Stimulated activated effector memory CD8-positive, alpha-beta T cell treated with anti-CD3 and anti-CD28 coated beads, Interleukin-12 subunit alpha, Interleukin-12 subunit beta, amount 100 ng/mL, for 72 hours (primary cell): ENCODE data around the gene LUC7L.
A peak's percentile ranks its signal among the peaks of the same experiment; 100 is the strongest.
"Not testable (repeated sequence)": the region's sequence is repeated elsewhere in the genome, so short reads cannot be mapped to it uniquely, and the experiment has no call there.

Experiments
- ATAC-seq: fragments of 150-1000 bp; cut with Tn5 transposase; 2 replicates; pipeline ENCODE4 v1.10.0; 2021
- DNase-seq, 2 donors: peaks; one replicate each; pipeline ENCODE4 v3.0.0; 2021 to 2022; ENCODE audit warnings: low spot score in 2 of 2
- H3K27ac Mint-ChIP-seq: one replicate; pipeline ENCODE4 v1.8.0; 2022; ENCODE audit warnings: mild to moderate bottlenecking, mixed read lengths
- H3K36me3 Mint-ChIP-seq: one replicate; pipeline ENCODE4 v1.8.0; 2022; ENCODE audit warnings: mild to moderate bottlenecking, mixed read lengths
- H3K4me1 Mint-ChIP-seq: one replicate; pipeline ENCODE4 v1.8.0; 2022; ENCODE audit warnings: mixed read lengths
- H3K4me3 Mint-ChIP-seq: one replicate; pipeline ENCODE4 v1.8.0; 2022; ENCODE audit warnings: mild to moderate bottlenecking, mixed read lengths
- H3K9me3 Mint-ChIP-seq: one replicate; pipeline ENCODE4 v1.8.0; 2022; ENCODE audit warnings: mixed read lengths

Gene LUC7L, protein sequence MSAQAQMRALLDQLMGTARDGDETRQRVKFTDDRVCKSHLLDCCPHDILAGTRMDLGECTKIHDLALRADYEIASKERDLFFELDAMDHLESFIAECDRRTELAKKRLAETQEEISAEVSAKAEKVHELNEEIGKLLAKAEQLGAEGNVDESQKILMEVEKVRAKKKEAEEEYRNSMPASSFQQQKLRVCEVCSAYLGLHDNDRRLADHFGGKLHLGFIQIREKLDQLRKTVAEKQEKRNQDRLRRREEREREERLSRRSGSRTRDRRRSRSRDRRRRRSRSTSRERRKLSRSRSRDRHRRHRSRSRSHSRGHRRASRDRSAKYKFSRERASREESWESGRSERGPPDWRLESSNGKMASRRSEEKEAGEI

GRCh38 chr16:228852-229730 lies at the start of gene LUC7L:
LUC7L (minus strand) TSS chr16:229449; CDS start chr16:229339, 110 bp downstream.
- DNase-seq (peak; percentile 84 to 96), ATAC-seq (peak; percentile 96)
- Mint-ChIP-seq H3K36me3 (peaks cover 48% of the 10 kb centered on the region), H3K9me3 (no peaks in the 10 kb centered on the region), H3K4me3 (peak within 1 kb of the TSS; percentile 80), H3K27ac (peak within 1 kb of the TSS; percentile 86), H3K4me1 (peaks cover 15% of the 10 kb centered on the region)

DNA sequence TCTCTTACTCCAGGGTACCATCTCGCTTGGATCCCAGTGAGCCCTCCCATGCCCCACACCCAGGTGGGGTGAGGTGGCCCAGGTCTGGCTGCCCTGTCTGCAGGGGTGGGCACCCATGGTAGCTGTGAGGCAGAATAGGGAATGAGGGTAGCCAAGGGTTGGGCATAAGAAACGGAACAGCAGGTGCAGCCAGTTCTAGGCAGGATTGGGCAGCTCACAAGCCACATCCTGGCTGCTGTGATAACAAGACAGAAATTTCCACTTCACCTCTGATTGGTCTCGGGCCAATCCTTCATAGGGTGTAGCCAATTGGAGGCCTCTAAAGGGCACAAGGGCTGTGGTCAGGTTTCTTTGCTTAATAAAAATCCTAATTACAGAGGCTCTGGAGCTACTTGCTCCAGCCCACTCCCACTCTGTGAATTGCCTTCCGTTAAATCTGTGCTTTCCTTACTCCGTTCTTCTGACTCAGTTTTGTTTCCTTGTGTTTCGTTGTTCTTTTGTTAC lies 49.7 kb upstream of the LUC7L start:
- ATAC-seq, result peak; percentile 62
- Mint-ChIP-seq H3K36me3 (no peaks in the 10 kb centered on the region), H3K9me3 (no peaks in the 10 kb centered on the region), H3K27ac (no peak overlapping the region), H3K4me3 (no peak overlapping the region), H3K4me1 (peaks cover 10% of the 10 kb centered on the region)
- DNase-seq, result no peak

DNA sequence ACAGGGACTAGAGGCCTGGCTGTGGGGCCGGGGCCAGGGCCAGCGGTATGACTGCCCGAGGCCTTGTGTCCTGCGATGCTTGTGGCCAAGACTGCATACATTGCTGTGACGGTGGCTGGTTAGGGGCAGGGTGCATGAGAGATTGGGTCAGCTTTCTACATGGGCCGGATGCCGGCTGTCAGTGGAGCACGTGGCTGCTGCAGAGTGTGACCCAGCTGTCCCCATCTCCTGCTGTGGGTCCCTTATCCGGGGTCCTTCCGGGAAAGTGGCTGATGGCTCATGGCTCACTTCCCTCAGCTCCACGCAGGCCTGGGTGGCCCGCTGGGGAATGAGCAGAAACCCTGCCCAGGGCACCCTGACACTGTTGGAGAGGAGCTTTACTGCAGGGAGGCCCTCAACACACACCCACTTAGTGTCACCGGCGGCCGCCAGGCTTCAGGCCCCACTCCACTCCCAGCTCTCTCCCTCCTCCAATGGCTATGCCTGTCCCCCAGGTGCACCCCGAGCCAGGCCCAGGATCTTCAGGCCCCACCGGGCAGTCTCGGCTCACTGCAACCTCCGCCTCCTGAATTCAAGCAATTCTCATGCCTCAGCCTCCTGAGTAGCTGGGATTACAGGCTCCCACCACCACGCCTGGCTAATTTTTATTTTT lies 47.3 kb upstream of the LUC7L start:
- DNase-seq (no peak), ATAC-seq (no peak)
- H3K36me3 Mint-ChIP-seq, result no peaks in the 10 kb centered on the region
- peak overlapping the region; percentile 36 for H3K4me3 Mint-ChIP-seq
- no peak overlapping the region for H3K27ac Mint-ChIP-seq
- no peaks in the 10 kb centered on the region for H3K9me3 Mint-ChIP-seq
- H3K4me1 Mint-ChIP-seq, result peaks cover 10% of the 10 kb centered on the region

GRCh38 chr16:275786-276232 lies 46.6 kb upstream of the LUC7L start, which contains the start of gene RGS11:
RGS11 (minus strand) TSS chr16:275944; CDS start chr16:275911, 33 bp downstream.
- H3K4me1 Mint-ChIP-seq, result peaks cover 10% of the 10 kb centered on the region
- peak within 1 kb of the TSS; percentile 36 for H3K4me3 Mint-ChIP-seq
- no peak within 1 kb of the TSS for H3K27ac Mint-ChIP-seq
- H3K36me3 Mint-ChIP-seq, result no peaks in the 10 kb centered on the region
- no peak for DNase-seq
- ATAC-seq, result no peak
- H3K9me3 Mint-ChIP-seq, result no peaks in the 10 kb centered on the region

DNA sequence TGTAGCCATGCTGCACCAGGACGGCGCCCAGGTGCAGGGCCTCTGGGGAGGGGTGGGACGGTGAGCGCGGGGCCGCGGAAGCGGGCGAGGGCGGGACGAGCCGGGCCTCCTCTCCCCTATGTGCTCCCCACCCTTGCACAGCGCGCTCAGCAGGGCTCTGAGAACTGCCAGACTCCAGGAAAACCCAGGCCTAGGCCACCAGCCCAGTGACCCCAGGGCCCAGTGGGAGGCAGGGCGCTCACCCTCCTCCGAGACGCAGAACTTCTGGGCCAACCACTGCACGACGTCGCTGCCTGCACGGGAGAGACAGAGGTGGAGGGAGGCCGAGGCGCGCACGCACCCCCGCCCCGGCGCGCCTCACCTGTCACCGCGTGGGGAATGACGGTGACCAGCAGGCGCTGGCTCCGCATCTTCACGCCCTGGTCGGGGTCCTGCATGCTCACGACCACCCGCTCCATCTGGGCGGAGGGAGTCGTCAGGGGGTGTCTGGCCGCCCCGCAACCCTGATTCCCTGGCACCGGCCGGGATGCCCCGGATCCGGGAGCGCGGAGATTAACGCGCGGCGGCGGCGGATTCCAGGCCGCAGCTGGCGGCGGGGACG lies 45.9 kb upstream of the LUC7L start:
- DNase-seq (no peak), ATAC-seq (peak; percentile 31)
- Mint-ChIP-seq H3K9me3 (no peaks in the 10 kb centered on the region), H3K4me1 (peaks cover 10% of the 10 kb centered on the region), H3K27ac (no peak overlapping the region), H3K4me3 (peak overlapping the region; percentile 24), H3K36me3 (no peaks in the 10 kb centered on the region)

- Mint-ChIP-seq H3K36me3 (no peaks in the 10 kb centered on the region), H3K4me3 (no peak overlapping the region), H3K27ac (no peak overlapping the region), H3K9me3 (no peaks in the 10 kb centered on the region), H3K4me1 (peaks cover 3% of the 10 kb centered on the region)
- DNase-seq (no peak), ATAC-seq (no peak)
These were observed 44.5 kb upstream of the LUC7L start for GRCh38 chr16:273547-274421.

- Mint-ChIP-seq H3K9me3 (no peaks in the 10 kb centered on the region), H3K4me1 (peaks cover 5% of the 10 kb centered on the region), H3K36me3 (no peaks in the 10 kb centered on the region), H3K27ac (no peak overlapping the region), H3K4me3 (no peak overlapping the region)
- ATAC-seq, result no peak
- DNase-seq, result no peak
These were observed 43.6 kb upstream of the LUC7L start for GRCh38 chr16:272633-273546.

GRCh38 chr16:270381-271255 lies 41.4 kb upstream of the LUC7L start:
- Mint-ChIP-seq H3K4me3 (no peak overlapping the region), H3K36me3 (no peaks in the 10 kb centered on the region), H3K9me3 (no peaks in the 10 kb centered on the region), H3K27ac (no peak overlapping the region), H3K4me1 (peaks cover 11% of the 10 kb centered on the region)
- DNase-seq (no peak), ATAC-seq (no peak)

- Mint-ChIP-seq H3K36me3 (no peaks in the 10 kb centered on the region), H3K4me1 (peaks cover 12% of the 10 kb centered on the region), H3K9me3 (no peaks in the 10 kb centered on the region), H3K27ac (no peak overlapping the region), H3K4me3 (no peak overlapping the region)
- no peak for DNase-seq
- ATAC-seq, result no peak
These were observed 40.0 kb upstream of the LUC7L start for GRCh38 chr16:269061-269796.

GRCh38 chr16:268141-269053 lies 39.1 kb upstream of the LUC7L start:
- no peak for DNase-seq
- H3K27ac Mint-ChIP-seq, result no peak overlapping the region
- H3K36me3 Mint-ChIP-seq, result no peaks in the 10 kb centered on the region
- no peak overlapping the region for H3K4me3 Mint-ChIP-seq
- peaks cover 12% of the 10 kb centered on the region for H3K4me1 Mint-ChIP-seq
- no peak for ATAC-seq
- no peaks in the 10 kb centered on the region for H3K9me3 Mint-ChIP-seq

- not testable (repeated sequence) for H3K36me3 Mint-ChIP-seq, H3K4me3 Mint-ChIP-seq, DNase-seq, H3K27ac Mint-ChIP-seq, ATAC-seq, H3K9me3 Mint-ChIP-seq
- peaks cover 12% of the 10 kb centered on the region for H3K4me1 Mint-ChIP-seq
These were observed 38.3 kb upstream of the LUC7L start for GRCh38 chr16:267562-267961.
